Hematopoietic multipotent progenitor cell treated with erythropoietin and hydrocortisone succinate and interleukin-3 and kit ligand, for 15 days (in vitro differentiated cells): ENCODE results near the gene HPGD.
"Not testable (repeated sequence)": the region's sequence is repeated elsewhere in the genome, so short reads cannot be mapped to it uniquely, and the experiment has no call there.

Source experiments
- DNase-seq: peaks from one replicate; pipeline ENCODE4 v3.0.0-alpha.2; 2015; ENCODE audit warnings: low spot score

The HPGD gene

DNA sequence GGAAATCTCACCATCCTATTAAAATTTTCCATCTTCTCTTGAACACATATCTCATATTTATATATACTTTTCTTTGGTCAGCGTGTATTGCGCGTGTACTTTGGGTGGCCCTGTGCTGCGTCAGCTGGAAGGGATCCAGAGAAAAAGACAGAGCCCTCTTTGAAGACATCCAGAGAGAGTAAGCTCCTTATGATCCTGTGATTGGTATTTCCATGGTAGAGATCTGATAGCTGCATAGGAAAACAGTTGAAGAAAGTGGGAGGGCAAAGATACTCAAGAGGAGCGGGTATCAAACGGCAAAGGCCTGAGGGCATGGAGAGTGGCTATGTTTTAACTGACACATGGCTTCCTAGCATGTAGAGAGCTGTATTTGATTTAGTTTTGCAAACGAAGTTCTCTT lies 4.4 kb upstream of the HPGD start:
- no peak for DNase-seq

DNA sequence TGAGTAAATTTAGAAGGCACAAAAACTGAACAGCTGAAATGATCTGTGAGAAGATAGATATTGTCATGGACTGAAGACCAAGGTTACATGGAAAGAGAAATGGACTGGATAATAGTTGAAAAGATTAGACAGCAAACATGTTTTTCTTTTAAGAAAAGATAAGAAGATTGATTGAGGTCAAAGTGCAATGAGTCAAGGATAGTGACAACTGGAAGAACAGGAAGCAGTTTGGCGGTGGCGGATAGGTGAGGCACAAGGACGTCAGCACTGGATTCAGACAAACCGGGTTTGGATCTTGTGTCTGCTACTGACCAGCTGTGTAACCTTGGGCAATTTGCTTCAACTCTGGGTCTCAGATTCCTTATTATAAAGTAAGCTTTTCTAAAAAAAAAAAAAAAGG lies 2.0 kb upstream of the HPGD start:
- DNase-seq = no peak

DNA sequence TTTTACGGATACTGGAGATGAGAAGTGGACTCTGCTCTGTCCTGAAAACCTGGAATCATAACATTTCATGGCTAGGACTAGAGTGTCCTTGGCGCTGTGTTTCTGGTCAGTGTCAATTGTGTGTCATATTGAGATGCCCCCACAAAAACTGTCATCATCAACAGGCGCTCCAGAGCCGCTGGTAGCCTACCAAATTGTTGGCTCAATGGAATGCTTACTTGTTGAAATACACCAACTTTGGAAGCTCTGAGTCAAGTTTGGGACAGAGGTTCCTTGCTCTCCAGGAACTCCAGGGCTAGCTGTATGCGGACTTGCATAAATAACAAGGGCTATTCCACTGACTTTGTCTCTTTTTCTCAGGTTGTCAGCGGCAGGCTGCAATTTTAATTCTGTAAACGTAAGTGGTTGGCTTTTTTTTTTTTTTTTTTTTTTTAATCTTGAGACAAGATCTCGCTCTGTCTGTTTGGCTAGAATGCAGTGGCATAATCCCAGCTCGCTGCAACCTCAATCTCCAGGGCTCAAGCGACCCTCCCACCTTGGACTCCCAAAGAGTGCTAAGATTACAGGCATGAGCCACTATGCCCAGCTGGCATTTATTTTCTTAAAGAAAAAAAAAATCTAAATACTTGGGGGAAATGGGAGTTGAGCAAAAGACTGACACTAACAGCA lies 871 bp upstream of the HPGD start:
- DNase-seq = no peak

DNA sequence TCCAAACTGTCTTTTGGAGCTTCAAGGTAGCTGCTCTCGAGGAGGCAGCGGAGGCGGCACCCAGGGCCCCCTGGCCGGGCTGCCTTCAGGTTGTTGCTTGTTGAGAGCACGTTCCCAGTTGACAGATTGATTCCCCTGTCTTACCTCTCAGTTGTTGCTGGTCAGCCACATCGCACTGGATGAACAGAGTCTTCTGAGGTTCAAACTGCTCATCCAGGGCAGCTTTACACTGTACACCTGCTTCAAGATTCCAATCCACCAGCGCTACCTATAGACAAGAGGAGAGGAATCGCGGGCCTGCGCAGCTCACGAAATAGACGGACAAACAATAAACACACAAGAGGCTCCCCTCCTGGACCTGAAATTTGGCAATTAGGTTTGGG lies 497 bp downstream of the HPGD start:
- no peak for DNase-seq

DNA sequence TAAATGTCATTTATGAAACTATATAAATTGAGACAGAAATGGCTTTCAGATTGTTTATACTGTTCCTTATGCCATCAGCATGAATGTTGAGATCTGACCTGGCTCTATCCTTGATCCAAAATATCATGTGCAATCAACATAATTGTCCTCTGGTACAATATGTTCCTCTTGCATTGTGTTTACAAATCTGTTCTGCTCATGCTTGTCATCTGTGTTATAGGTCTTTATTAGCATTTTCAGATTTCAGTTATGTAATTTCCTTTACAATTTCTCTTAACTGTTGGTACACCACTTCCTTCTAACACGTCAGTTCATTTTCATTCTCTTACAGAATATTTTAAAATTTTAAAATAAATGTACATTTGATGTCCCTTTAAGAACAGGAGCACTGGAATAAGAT lies 1.6 kb downstream of the HPGD start:
- DNase-seq = no peak

DNA sequence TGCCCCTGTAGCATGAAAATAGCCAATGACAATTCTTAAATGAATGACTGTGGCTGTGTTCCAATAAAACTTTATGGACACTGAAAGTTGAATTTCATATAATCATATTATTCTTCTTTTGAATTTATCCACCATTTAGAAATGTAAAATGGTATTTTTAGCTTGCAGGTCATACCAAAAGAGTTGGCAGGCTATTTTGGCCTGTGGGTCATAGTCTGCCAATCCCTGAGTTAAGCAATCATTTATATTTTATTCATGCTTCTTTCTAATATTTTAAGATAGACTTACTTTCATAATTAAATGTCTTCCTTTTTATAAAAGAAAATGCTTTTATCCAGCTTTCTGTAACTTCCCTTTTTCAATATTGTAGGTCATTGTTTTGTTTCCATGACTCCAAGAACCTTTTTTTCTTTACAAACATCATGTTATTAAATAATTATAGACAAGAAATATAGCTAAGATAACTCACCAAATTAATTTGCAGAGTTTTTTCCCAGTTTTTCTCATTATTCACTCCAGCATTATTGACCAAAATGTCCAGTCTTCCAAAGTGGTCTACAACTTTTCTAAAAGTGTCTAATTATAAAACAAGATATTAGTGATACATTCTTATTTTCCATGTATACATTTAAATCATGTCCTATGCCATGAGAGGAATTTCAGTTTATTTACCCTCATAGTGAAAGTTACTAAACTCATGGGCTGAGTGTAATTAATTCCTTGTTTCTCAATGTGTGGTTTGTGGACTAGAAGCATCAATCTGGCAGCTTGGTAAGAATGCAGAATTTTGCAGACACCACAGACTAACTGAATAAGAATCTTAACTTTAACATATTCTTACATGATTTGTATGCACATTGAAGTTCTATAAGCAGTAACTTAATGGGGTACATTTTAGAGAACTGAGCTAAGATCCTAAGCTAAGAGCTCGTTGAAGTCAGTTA lies 4.5 kb downstream of the HPGD start:
- DNase-seq = no peak

DNA sequence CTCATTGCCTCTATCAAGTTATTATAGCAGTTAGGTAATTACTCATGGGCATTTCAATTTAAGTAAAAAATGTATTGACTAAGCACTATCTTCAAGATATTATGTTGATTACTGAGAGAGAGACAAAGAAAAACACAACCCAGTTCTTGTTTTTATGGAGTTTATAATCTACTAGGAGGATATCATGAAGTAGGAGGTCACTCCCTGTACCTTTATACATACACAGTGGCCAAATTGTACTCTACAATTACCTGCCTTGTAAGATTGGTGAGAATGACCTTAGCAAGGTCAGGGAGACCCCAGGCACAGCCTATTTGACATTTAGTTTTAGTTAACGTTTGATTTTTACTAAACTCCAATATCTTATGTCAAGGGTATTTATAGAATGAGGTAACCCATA lies 5.5 kb downstream of the HPGD start:
- no peak for DNase-seq

DNA sequence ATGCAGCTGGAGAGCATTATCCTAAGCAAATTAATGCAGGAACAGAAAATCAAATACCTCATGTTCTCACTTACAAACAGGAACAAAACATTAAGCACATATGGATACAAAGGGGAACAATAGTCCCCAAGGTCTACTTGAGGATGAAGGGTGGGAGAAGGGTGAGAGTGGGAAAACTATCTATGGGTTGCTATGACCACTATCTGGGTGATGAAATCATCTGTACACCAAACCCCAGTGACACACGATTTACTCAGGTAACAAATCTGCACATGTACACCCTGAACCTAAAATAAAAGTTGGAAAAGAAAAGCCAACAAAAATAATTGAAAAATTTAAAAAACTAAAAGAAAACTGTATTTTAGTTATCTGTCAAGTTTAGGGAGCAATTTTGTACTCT lies 5.9 kb downstream of the HPGD start:
- no peak for DNase-seq

DNA sequence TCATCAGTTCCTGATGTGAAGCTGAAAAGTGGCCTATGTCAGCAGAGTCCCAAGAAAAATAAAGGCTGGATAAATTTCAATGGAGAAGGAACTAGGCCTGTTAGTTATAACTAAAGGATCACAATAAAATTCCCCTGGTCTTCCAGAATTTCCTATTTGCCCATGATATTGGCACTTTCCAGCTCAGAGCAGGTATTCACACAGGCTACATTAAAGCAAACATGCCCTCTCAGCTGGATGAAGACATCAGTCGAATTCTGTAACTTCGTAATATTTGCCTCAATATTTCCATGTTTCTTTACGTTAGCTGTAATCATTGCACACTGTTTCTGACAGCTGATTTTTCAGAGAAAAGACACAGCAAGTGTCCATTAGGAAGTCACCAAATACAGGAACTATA lies 9.5 kb downstream of the HPGD start:
- no peak for DNase-seq

DNA sequence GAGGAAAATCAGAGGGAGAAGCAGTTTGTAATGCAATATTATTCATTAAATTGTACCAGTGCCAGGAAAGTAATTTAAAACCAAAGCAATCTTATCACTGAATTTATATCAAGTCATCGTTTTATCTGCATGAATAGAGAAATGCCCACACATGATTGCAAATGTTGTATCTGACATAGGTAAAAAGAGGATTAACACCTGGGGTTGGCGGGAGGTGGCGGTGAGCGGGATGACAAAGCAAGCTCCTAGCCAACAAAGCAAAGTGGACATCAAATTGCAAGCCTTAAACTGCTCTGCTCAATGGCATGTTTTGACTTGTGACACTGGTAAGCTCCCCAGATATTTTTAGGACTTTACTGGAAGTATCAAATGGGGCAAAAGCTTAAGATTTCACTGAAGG lies 16.4 kb downstream of the HPGD start:
- DNase-seq = no peak

DNA sequence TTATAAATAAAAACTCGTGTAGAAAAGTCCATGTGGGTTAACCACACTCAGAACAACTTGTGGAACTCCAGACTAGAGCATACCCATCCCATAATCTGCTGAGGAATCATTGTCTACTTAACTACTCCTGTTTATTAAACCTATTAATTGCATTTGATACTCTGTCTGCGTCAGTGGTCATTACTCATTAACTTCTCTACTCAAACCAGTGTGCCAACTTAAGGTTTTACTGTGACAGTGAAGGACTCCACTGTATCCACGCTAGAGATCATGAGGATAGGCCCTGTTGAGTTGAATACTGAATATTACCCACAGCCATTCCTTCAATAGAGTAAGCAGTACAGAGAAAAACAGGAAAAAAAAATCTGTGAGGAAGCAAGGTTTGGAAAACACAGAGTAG lies 17.3 kb downstream of the HPGD start:
- no peak for DNase-seq

DNA sequence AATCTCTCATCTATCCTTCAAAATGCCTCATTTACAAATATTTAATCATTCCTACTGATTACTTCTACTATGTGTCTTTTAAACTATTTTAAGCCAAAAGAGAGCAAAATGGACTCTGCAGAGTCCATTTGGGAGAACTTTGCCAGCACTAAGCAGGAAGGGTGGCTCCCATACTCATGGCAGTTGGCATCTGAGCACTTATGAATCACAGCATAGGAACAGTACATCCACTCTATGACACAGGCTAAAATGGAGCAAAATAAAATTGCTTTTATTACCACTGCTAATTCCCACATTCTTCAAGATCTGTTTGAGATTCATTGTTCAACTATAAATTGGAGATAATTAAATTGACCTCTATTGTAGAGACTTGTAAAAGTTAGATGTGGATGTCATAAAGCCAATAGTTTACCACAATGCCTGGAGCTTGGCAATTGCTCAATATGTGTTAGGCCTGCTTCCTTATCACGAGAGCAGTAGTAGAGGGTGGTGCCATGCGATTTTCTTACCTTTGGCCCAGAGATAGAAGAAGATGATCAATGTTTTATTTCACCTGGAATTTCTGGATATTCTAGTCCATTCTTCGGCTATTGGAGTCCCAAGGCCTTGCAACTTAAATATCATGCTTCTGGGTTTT lies 19.1 kb downstream of the HPGD start:
- no peak for DNase-seq

DNA sequence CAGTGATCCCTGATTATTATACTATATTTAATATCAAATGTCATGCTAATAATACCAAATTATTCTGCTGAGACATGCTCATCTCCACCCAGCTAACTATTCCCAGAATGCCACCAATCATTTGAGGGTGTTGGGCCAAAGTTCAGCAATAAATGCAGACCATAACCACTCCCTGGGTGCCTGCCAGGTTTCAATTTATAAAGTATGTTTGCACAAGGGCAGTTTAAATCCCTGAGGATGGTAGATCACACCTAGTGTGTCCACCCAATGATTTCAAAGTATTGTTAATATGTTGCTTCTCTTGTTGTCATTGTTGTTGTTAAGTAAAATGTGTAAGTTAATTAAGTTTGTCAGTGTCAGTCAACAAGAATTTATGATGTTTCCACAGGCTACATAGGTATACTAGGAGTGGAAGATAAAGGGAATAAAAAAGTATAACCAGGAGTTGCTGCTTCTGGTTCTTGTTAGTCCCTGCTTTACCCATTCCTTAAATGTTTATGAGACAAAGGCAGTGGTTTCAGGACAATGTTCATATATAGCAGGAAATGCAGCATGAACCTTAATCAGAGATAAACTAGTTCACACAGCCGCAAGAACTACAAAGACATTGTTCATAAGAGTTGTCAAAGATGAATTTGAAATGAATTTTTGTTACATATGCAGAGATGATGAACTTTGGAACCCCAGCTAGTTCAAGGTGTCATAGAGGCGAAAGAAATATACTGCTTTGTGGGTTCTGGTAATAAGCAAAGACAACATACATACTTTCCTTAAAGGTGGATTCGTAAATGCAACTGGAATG lies 25.5 kb downstream of the HPGD start:
- DNase-seq = no peak

DNA sequence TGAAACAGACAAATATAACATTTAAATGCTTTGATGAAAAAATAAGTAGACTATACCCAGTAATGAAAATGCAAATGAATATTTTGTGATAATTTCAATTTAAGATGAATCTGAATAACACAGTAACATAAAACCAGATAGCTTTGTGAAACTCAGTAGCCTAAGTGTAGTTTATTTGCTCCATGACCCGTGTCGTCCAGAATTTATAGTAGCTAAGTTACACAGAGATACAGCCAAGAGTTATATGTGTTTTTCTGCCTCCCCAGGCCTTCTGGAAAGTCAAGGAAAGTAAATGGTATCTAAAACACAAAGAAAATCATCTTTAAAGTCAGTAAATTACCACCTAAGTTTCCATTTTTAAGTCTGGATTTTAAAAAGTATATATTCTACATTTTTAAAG lies 26.7 kb downstream of the HPGD start:
- DNase-seq = no peak

DNA sequence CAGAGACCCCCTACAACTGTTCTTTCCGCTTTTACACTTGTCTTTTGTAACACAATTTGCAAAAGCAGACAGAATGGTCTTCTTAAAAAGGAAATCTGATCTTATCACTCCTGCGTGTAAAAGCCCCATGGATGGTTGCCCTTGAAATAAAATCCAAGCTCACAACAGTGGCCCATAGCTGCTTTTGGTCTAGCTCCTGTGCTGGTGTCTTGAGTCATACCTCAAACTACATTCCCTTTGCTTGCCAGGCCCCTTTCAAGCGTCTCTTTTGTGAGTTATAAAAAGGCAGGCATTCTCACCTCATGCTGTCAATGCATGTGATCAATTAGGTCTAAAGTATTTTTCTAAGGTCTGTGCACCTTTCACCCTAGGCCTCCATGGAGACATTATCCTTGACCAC lies 27.6 kb downstream of the HPGD start:
- no peak for DNase-seq

DNA sequence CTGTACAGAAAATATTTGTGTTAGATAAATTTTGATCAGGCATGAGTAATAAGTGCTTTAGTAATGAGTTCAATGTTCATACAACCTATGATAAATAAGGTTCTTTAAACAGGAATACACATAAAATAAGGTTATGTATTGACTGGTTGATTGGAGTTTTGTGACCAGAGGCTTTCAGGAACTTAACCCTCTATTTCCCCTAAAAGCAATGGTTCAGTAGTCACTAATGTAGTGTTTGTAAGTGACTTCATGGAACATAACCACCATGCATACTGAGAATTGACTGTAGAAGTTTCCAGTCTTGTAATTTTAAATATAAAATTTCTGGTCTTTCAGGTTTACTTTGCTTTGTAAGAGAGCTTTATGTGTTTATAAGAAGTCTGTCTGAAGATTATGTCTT lies 28.1 kb downstream of the HPGD start:
- DNase-seq = no peak

DNA sequence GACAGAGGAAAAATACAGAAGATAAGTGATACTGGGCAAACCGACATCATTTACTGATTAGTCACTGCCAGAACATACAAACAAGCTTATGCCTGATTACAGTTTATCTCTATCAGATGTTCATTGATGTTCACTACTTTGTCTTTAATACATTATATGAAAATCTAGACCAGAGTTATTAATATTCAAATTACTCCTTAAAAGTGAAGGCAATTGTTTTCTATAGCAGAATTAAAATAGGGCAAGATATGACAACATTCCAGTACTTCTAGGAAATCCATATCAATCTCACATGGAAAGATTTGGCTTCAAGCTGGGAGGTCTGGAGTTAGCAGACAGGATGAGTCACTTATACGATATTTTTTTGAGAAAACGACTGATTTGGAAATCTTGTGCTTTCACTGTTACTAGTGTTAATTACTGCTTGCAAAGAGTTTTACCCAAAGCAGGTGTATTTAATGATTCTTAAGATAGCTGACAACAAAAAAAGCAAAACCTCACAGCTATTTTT lies 31.8 kb downstream of the HPGD start:
- no peak for DNase-seq

DNA sequence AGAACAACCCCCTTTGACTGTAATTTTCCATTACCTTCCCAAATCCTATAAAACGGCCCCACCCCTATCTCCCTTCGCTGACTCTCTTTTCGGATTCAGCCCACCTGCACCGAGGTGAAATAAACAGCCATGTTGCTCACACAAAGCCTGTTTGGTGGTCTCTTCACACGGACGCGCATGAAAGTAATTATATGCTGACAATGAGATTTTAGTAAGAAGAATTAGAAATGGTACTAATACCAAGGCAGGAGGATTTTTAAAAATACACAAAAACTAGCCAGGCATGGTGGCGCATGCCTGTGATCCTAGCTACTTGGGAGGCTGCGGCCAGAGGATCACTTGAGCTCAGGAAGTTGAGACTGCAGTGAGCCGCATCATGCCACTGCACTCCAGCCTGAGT lies 33.9 kb downstream of the HPGD start:
- DNase-seq = not testable (repeated sequence)

DNA sequence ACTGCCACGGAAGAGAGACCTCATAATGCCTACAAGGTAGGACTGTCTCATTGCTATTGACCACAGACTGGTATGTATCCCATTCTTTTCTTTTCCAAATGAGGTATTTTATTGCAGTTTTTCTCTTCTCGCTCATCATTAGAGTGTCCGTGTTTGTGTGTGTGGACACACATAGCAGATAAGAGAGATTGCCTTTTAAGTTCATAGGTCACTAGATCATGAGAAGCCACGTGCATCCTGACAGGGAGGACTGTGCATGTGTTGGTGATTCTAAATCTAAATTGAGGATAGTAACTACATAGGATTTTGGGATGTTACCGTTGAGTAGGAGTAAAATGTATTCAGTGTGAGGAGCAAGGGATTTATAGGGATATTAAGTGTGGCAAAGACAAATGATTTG lies 37.3 kb downstream of the HPGD start:
- no peak for DNase-seq

DNA sequence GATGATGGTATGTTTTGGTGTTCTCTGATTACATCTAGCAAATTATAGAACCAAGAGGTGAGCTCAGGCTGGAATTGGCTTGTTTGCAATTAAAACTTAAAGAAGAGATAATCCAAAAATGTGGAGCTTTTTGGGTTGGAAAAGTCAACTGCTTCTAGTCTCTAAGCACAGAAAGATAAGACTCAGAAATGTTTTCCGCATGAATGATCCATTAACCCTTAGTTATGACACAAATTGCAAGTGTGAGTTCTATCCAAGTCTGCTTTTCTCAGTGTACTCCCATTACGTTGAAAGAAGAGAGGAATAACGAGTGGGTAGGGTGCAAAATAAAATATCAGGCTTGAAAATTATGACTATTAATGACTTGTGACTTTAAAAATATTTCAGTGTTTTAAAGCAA lies 38.5 kb downstream of the HPGD start:
- DNase-seq = no peak

DNA sequence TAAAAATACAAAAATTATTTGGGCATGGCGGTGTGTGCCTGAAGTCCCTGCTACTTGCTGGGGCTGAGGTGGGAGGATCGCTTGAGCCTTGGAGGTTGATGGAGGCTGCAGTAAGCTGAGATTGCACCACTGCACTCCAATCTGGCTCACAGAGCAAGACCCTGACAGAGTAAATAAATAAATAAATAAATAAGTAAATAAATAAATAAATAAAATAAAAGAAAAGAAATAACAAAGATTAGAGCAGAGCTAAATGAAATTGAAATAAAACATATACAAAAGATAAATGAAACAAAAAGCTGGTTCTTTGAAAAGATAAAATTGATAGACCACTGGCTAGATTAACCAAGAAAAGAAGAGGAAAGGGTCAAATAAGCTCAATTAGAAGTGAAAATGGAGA lies 43.1 kb downstream of the HPGD start:
- DNase-seq = no peak

DNA sequence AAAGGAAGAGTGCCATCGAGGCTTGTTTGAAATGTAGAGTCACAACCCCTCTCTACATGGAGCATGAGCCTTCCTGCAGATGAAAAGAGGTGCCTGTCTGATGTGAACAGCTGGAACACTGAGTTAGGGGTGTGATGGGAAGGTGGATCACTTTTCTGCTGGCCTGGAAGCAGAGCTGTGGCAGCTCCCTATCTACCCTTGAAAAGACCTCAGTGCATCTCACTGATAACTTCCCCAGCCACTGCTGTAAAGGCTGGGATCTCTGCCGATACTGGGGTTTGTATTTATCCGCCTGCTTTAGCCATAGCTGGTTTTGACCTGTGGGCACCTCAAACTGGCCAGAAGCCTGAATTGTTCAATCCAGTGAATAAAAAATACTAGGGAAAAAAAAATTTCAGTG lies 46.8 kb downstream of the HPGD start:
- DNase-seq = no peak
